DND-41 (cell line): ENCODE measurements around the gene LRP11.

Experiments used
- CTCF ChIP-seq: IDR thresholded peaks from 2 replicates; pipeline ENCODE4 v1.5.1; 2012; ENCODE audit warnings: borderline replicate concordance, low read length, moderate library complexity, mild to moderate bottlenecking; ENCODE audit not compliant: poor library complexity, severe bottlenecking; ENCODE audit errors: extremely low read depth
- EZH2 ChIP-seq: IDR thresholded peaks from 3 replicates; pipeline ENCODE4 v1.6.1; 2012; ENCODE audit warnings: borderline replicate concordance, low read depth, mild to moderate bottlenecking, moderate library complexity, low read length, inconsistent platforms; ENCODE audit not compliant: severe bottlenecking

GRCh38 chr6:149884617-149885016, 20.5 kb upstream of the LRP11 start:
- no peak for TF ChIP-seq CTCF
- TF ChIP-seq EZH2 = no peak
